ENCODE data around the gene GET4. TPM values are rescaled to one million over a fixed set of nuclear protein-coding genes. Genes with fewer than 3 reads are reported as not detected.

The GET4 gene
- total RNA-seq, 2 donors from 2014 or later: 50.0 to 91.9 TPM

DNA sequence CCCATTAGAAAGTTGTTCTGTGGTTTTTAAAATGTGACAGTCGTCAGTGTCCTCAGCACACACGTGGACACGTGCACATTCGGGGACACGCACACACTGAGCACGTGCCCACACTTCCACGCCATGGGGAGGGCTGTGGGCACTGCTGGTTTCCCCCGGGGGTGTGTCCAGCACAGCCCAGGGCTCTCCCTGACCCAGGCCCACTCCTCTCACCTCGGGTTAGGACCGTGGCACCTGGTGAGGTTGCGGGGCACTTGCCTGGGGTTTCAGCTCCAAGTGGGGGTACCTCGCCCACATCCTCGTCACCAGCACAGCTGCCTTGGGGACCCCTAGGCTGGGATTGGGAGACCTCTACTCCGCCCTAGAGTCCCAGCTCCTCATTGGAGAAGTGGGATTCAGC lies 20.7 kb downstream of the GET4 start:
- no peak overlapping the region for H3K4me3 ChIP-seq
- TF ChIP-seq POLR2A (IDR thresholded peaks at IDR 0.05) (no peak), POLR2AphosphoS5 (IDR thresholded peaks at IDR 0.05) (no peak)
- TF ChIP-seq, protein P1, sequence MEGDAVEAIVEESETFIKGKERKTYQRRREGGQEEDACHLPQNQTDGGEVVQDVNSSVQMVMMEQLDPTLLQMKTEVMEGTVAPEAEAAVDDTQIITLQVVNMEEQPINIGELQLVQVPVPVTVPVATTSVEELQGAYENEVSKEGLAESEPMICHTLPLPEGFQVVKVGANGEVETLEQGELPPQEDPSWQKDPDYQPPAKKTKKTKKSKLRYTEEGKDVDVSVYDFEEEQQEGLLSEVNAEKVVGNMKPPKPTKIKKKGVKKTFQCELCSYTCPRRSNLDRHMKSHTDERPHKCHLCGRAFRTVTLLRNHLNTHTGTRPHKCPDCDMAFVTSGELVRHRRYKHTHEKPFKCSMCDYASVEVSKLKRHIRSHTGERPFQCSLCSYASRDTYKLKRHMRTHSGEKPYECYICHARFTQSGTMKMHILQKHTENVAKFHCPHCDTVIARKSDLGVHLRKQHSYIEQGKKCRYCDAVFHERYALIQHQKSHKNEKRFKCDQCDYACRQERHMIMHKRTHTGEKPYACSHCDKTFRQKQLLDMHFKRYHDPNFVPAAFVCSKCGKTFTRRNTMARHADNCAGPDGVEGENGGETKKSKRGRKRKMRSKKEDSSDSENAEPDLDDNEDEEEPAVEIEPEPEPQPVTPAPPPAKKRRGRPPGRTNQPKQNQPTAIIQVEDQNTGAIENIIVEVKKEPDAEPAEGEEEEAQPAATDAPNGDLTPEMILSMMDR (IDR thresholded peaks at IDR 0.05): no peak
- H3K27me3 ChIP-seq (replicated peaks; ENCODE audit: insufficient read depth): no peaks in the 10 kb centered on the region
- no peaks in the 10 kb centered on the region for H3K4me1 ChIP-seq (replicated peaks)
- intact Hi-C loops (cut with DNase I): no loop called here
- DNase-seq (ENCODE audit: low spot score): no peak
- no peak overlapping the region for H3K27ac ChIP-seq
- WGBS: 89% methylated on average over 11 of the region's 14 CpGs
- H3K36me3 ChIP-seq: peaks cover 8 to 10% of the 10 kb centered on the region in 2 donors
- no peaks in the 10 kb centered on the region for H3K9me3 ChIP-seq

DNA sequence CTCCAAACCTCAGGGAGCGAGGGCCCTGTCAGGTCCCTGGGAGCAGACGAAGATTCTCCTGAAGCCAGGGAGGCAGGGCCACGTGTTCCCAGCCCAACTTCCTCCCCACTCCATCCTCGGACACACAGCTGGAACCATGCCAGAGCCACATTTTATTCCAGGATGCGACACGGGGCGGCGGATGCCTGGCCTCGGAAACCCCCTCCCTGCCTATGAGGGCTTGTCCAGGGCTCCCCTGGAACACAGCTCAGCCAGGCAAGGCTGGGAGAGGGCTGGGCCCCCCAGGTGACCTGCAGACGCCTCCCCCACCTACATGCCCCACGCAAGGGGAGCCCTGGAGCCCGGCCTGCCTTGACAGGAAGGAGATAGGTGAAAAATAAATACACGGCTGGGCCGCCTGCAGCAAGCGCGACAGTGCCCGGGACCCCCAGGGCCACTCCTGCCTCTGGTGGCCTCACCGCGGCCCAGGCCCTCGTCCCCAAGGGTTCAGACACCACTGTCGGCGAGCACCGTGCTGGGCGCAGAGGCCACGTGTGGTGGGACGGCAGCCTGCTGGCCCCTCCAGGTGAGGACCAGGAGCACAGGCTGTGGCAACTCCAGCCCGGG lies 21.5 kb downstream of the GET4 start:
- Histone ChIP-seq H3K4me3 (no peak overlapping the region), H3K4me1 (replicated peaks) (no peaks in the 10 kb centered on the region), H3K27me3 (replicated peaks; ENCODE audit: insufficient read depth) (no peaks in the 10 kb centered on the region), H3K9me3 (no peaks in the 10 kb centered on the region), H3K27ac (no peak overlapping the region), H3K36me3 (peaks cover 7 to 10% of the 10 kb centered on the region in 2 donors)
- 50% methylated on average over 27 of the region's 27 CpGs for WGBS
- DNase-seq (ENCODE audit: low spot score): peak; percentile 41
- no peak for TF ChIP-seq POLR2A (IDR thresholded peaks at IDR 0.05)
- TF ChIP-seq, protein P1 (IDR thresholded peaks at IDR 0.05): no peak
- no peak for TF ChIP-seq POLR2AphosphoS5 (IDR thresholded peaks at IDR 0.05)
- intact Hi-C loops (cut with DNase I): no loop called here

DNA sequence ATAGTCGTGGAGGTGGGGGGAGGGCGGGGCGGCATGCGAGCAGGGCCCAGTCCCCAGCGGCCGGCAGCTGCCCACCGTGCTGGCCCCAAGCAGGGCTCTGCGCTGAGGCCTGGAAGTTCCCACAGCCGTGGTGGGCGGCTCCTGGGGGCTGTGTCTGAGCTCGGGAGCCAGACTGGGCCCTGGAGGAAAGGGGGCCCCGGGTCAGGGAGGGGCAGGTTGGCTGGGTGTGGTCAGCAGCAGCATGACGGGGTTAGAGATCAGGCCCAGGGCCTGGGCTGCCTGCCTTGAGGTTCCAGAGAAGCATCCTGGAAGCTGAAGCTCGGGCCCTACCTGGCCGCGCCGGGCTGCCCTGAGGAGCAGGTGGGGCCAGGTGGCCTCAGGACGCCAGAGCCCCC lies 22.1 kb downstream of the GET4 start:
- TF ChIP-seq, protein P1 (IDR thresholded peaks at IDR 0.05): no peak
- no peak for TF ChIP-seq POLR2A (IDR thresholded peaks at IDR 0.05)
- TF ChIP-seq POLR2AphosphoS5 (IDR thresholded peaks at IDR 0.05): no peak
- WGBS: 84% methylated on average over 8 of the region's 18 CpGs
- intact Hi-C loops (cut with DNase I): no loop called here
- Histone ChIP-seq H3K36me3 (peaks cover 7 to 10% of the 10 kb centered on the region in 2 donors), H3K27me3 (replicated peaks; ENCODE audit: insufficient read depth) (no peaks in the 10 kb centered on the region), H3K27ac (no peak overlapping the region), H3K4me3 (no peak overlapping the region), H3K4me1 (replicated peaks) (no peaks in the 10 kb centered on the region), H3K9me3 (no peaks in the 10 kb centered on the region)
- DNase-seq (ENCODE audit: low spot score): no peak

DNA sequence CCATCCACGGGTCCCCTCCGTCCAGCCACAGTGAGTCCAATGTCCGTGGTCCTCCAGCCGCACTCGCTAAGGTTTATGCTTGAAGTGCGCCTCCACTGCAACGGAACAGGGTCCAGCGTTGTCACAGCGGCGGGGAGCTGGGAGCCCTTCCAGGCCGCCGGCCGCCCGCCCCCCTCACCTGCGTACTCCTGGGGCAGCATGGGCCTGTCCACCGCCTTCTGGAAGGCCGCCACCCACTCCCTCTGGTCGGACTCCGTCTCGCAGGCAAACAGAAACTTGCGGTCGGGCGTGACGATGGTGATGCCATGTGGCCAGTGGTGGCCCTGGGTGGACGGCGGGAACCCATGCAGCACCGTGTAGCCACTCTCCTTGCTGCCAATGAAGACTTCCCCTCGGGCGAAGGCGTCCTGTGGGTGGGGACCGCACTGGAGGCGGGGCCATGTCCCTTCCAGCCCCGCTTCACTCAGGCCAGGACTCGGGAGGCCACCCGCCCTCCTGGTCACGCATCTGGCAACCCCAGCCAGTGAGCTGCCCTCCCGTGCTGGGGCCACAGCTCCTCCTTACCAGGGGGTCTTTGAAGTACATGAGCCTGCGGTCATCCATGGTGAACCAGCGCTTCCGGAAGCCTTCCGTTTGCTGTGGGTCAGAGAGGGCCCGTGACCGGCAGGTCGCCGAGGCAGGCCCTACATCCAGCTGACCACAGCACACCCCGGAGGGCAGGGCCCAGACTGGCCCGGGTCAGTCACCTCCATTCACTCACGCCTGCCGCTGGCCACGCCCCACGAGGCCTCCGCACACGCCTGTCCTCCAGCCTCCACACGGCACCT lies 22.7 kb downstream of the GET4 start:
- TF ChIP-seq POLR2A (IDR thresholded peaks at IDR 0.05): no peak
- TF ChIP-seq, protein P1 (IDR thresholded peaks at IDR 0.05): no peak
- TF ChIP-seq POLR2AphosphoS5 (IDR thresholded peaks at IDR 0.05): no peak
- Histone ChIP-seq H3K27me3 (replicated peaks; ENCODE audit: insufficient read depth) (no peaks in the 10 kb centered on the region), H3K27ac (no peak overlapping the region), H3K4me3 (no peak overlapping the region), H3K36me3 (peaks cover 2 to 10% of the 10 kb centered on the region in 2 donors), H3K9me3 (no peaks in the 10 kb centered on the region), H3K4me1 (replicated peaks) (no peaks in the 10 kb centered on the region)
- intact Hi-C loops (cut with DNase I): no loop called here
- WGBS: 69% methylated on average over 13 of the region's 54 CpGs
- no peak for DNase-seq (ENCODE audit: low spot score)
